Small intestine (tissue), 7 donors: ENCODE data around the gene ADD2. TPM values are rescaled to one million over a fixed set of nuclear protein-coding genes. Genes with fewer than 3 reads are reported as not detected.

ENCODE experiments used
- DNase-seq, 2 donors: peaks; one replicate each; pipeline versions ENCODE4 v3.0.0 to v3.0.0-alpha.2; 2013
- FAIRE-seq: peaks from 2 replicates; lab custom pipeline; 2012; peaks lifted over from hg19 to GRCh38; lab: Jason Lieb, UNC
- H3K27ac ChIP-seq, 3 donors: one replicate each; pipeline ENCODE4 v1.5.1; 2013; ENCODE audit warnings: low read length in 2 of 3, mild to moderate bottlenecking in 2 of 3, control low read depth in 1 of 3, inconsistent platforms in 1 of 3, low read depth in 1 of 3, moderate library complexity in 1 of 3
- H3K27me3 ChIP-seq, 3 donors: one replicate each; pipeline ENCODE4 v1.6.1; 2013; ENCODE audit warnings: low read length in 3 of 3, inconsistent platforms in 1 of 3; ENCODE audit not compliant: control insufficient read depth in 3 of 3, insufficient read depth in 3 of 3
- H3K36me3 ChIP-seq, 3 donors: one replicate each; pipeline ENCODE4 v1.6.1; 2013; ENCODE audit warnings: low read length in 3 of 3, inconsistent platforms in 1 of 3, low read depth in 1 of 3, mild to moderate bottlenecking in 1 of 3, moderate library complexity in 1 of 3; ENCODE audit not compliant: control insufficient read depth in 3 of 3, insufficient read depth in 2 of 3
- H3K4me1 ChIP-seq, 3 donors: one replicate each; pipeline ENCODE4 v1.6.1; 2013; ENCODE audit warnings: low read length in 2 of 3, inconsistent platforms in 1 of 3, low read depth in 1 of 3, mild to moderate bottlenecking in 1 of 3, moderate library complexity in 1 of 3; ENCODE audit not compliant: control insufficient read depth in 3 of 3, insufficient read depth in 2 of 3
- H3K4me3 ChIP-seq, 3 donors: one replicate each; pipeline ENCODE4 v1.5.1; 2013; ENCODE audit warnings: low read length in 3 of 3, control low read depth in 1 of 3, inconsistent platforms in 1 of 3, low read depth in 1 of 3, mild to moderate bottlenecking in 1 of 3, moderate library complexity in 1 of 3
- H3K9me3 ChIP-seq, 2 donors: one replicate each; pipeline ENCODE4 v1.6.1; 2013; ENCODE audit warnings: low read depth in 1 of 2, low read length in 1 of 2; ENCODE audit not compliant: control insufficient read depth in 2 of 2, insufficient read depth in 1 of 2
- WGBS, 3 donors: extraction: QIAGEN DNeasy Blood & Tissue Kit; methylation state at CpG; one replicate each; pipeline ENCODE4 v1.1.7; 2013; 5-methylcytosine and 5-hydroxymethylcytosine counted together
- polyA plus RNA-seq, 4 donors: library from polyadenylated mRNA; stranded (reverse) in 3 of 4; unstranded in 1 of 4; fragments of 200-250 nt in 3 of 4; fragments of 120-200 nt in 1 of 4; gene quantifications; one replicate each; pipeline versions ENCODE4 v1.2.1 to v1.2.3, GENCODE V29; 2013
- donor health status: healthy with polysubstance abuse.
- donor health status: control.
- donor health status: control.
- donor health status: Bipolar disorder and iron deficiency.
- donor health status: healthy.

The ADD2 gene
- polyA plus RNA-seq, 4 donors: under 0.01 to 1.7 (median 0.25) TPM; not detected in 1

- Histone ChIP-seq H3K27ac (no peak overlapping the region), H3K36me3 (no peaks in the 10 kb centered on the region), H3K27me3 (peaks cover 0 to 21% (median 4%) of the 10 kb centered on the region in 3 donors), H3K9me3 (no peaks in the 10 kb centered on the region), H3K4me1 (no peaks in the 10 kb centered on the region), H3K4me3 (no peak overlapping the region)
- DNase-seq (no peak), FAIRE-seq (no peak)
- 67 to 90% (median 82%) methylated on average over 2 of the region's 2 CpGs for WGBS, 3 donors
These were observed 37.3 kb downstream of the ADD2 start for GRCh38 chr2:70730730-70731129.

- no peaks in the 10 kb centered on the region for H3K4me1 ChIP-seq
- no peak overlapping the region for H3K4me3 ChIP-seq
- H3K9me3 ChIP-seq: no peaks in the 10 kb centered on the region
- no peak overlapping the region for H3K27ac ChIP-seq
- no peaks in the 10 kb centered on the region for H3K36me3 ChIP-seq
- DNase-seq: no peak
- H3K27me3 ChIP-seq: peaks cover 0 to 20% (median 4%) of the 10 kb centered on the region in 3 donors
- WGBS, 3 donors: 82 to 88% (median 82%) methylated on average over 1 of the region's 1 CpG
- FAIRE-seq: no peak
These were observed 38.4 kb downstream of the ADD2 start for GRCh38 chr2:70729647-70730046.

GRCh38 chr2:70728128-70728527, 39.9 kb downstream of the ADD2 start:
- Histone ChIP-seq H3K27me3 (peaks cover 0 to 8% (median 0%) of the 10 kb centered on the region in 3 donors), H3K36me3 (no peaks in the 10 kb centered on the region), H3K9me3 (no peaks in the 10 kb centered on the region), H3K4me1 (no peaks in the 10 kb centered on the region), H3K4me3 (no peak overlapping the region), H3K27ac (no peak overlapping the region)
- 68 to 76% (median 68%) methylated on average over 7 of the region's 7 CpGs for WGBS, 3 donors
- DNase-seq (no peak), FAIRE-seq (no peak)

- H3K27ac ChIP-seq: no peak overlapping the region
These were observed 40.9 kb downstream of the ADD2 start for GRCh38 chr2:70726947-70727725.

GRCh38 chr2:70725505-70725904, 42.5 kb downstream of the ADD2 start:
- Histone ChIP-seq H3K4me1 (no peaks in the 10 kb centered on the region), H3K27me3 (peaks cover 0 to 2% (median 0%) of the 10 kb centered on the region in 3 donors), H3K36me3 (no peaks in the 10 kb centered on the region), H3K4me3 (no peak overlapping the region), H3K27ac (no peak overlapping the region), H3K9me3 (no peaks in the 10 kb centered on the region)
- DNase-seq (no peak), FAIRE-seq (no peak)
- WGBS, 3 donors: 92 to 98% (median 97%) methylated on average over 3 of the region's 3 CpGs

More at GRCh38 chr2:70726947-70727725, 40.9 kb downstream of the ADD2 start:
- Histone ChIP-seq H3K4me3 (no peak overlapping the region), H3K27me3 (peaks cover 0 to 3% (median 0%) of the 10 kb centered on the region in 3 donors), H3K36me3 (no peaks in the 10 kb centered on the region), H3K4me1 (no peaks in the 10 kb centered on the region), H3K9me3 (no peaks in the 10 kb centered on the region)
- FAIRE-seq: no peak
- 75 to 78% (median 76%) methylated on average over 11 of the region's 11 CpGs for WGBS, 3 donors
- DNase-seq: no peak

- no peaks in the 10 kb centered on the region for H3K36me3 ChIP-seq
- H3K4me1 ChIP-seq: no peaks in the 10 kb centered on the region
- no peak overlapping the region for H3K4me3 ChIP-seq
- 71 to 84% (median 77%) methylated on average over 7 of the region's 7 CpGs for WGBS, 3 donors
- no peak overlapping the region for H3K27ac ChIP-seq
- DNase-seq (no peak), FAIRE-seq (no peak)
- peaks cover 0 to 2% (median 0%) of the 10 kb centered on the region in 3 donors for H3K27me3 ChIP-seq
- H3K9me3 ChIP-seq: no peaks in the 10 kb centered on the region
These were observed 43.6 kb downstream of the ADD2 start for GRCh38 chr2:70724366-70724765.

GRCh38 chr2:70723286-70723885, 44.6 kb downstream of the ADD2 start:
- peaks cover 0 to 4% (median 0%) of the 10 kb centered on the region in 3 donors for H3K27me3 ChIP-seq
- no peak for FAIRE-seq
- no peak overlapping the region for H3K4me3 ChIP-seq
- H3K27ac ChIP-seq: no peak overlapping the region
- WGBS, 3 donors: 83 to 84% (median 83%) methylated on average over 5 of the region's 5 CpGs
- no peaks in the 10 kb centered on the region for H3K4me1 ChIP-seq
- DNase-seq: no peak
- no peaks in the 10 kb centered on the region for H3K36me3 ChIP-seq
- no peaks in the 10 kb centered on the region for H3K9me3 ChIP-seq

- Histone ChIP-seq H3K4me3 (no peak overlapping the region), H3K9me3 (no peaks in the 10 kb centered on the region), H3K27ac (no peak overlapping the region), H3K4me1 (no peaks in the 10 kb centered on the region), H3K27me3 (peaks cover 0 to 8% (median 5%) of the 10 kb centered on the region in 3 donors), H3K36me3 (no peaks in the 10 kb centered on the region)
- 61 to 68% (median 66%) methylated on average over 6 of the region's 6 CpGs for WGBS, 3 donors
- DNase-seq (no peak), FAIRE-seq (no peak)
These were observed 47.9 kb downstream of the ADD2 start for GRCh38 chr2:70720124-70720523.
